Epidermal melanocyte (primary cell): ENCODE data around the gene FAM163B.

ENCODE experiments used
- DNase-seq: peaks from one replicate; pipeline ENCODE4 v3.0.0; 2011; ENCODE audit warnings: low spot score; ENCODE audit not compliant: insufficient read length

Gene FAM163B

DNA sequence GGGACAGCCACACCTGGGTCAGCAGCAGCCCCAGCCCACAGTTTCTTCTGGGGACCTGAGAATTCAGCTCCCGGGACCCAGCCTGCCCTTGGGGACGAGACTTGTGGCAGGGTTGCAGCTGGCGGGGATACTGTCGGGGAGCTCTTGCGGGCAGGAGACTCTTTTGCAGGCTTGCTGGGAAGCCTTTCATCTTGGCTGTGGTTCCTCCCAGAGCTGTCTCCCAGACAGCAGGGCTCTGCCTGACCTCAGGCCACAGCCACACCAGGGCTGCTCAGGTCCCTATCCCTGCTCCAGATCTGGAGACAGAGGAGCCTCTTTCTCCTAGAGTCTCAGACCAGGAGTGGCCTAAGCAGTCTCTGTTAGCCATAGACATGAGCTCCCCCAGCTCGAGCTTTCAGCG is 79.7 kb downstream of the FAM163B start:
- DNase-seq, result no peak

DNA sequence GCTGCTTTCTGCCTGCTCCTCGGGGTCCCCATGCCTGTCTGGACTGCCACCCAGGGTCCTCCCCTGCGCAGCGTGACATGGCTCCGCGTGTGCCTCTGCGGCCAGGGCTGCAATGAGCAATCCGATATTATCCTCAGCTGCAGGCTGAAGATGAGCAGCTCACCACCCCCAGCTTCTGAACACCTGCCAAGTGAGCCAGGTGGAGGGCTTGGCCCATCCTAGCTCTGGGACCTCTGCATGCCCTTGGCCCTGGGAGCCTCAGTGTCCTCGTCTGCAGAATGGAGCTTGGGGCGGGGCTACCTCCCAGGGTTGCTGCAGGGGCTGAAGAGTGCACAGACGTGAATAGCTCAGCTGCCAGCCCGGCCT is 80.3 kb downstream of the FAM163B start:
- no peak for DNase-seq

DNA sequence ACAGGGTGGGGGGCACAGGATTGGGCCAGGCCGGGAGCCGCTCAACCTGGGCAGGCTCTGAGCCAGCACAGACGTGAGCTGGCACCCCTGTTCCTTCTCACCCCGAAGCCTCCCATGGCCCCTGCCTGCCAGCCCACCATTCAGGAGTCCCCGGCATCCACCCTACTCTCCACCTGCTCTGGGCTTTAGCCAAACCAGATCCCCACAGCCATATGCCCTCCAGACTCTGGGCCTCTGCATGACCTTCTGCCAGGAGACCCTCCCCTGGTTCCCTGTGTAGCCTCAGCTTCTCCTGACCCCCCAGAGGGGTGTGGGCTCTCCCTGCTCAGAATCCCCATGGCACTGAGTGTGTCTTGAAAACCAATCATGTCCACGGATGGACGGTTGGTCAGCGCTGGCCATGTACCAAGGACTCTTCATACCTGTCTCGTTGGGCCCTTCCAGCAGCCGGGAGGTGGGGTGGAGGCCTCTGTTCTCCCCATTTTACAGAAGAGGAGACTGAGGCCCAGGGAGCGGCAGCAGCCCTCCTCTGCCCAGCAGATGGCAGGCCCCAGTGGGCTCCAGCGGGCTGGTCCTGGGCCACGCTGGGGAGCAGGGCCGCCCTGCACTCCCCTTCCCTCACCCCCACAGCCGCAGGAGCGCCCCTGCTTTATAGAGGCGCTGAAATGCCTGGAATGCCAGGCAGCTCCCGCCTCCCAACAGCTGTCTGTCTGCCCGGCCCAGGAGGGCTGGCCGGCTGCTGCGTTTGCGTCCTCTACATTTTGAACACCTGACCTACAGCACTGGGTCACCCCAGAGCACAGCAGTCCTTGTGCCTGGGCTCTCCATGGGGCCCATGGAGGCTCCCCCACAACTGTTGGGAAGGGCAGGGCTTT is 81.0 kb downstream of the FAM163B start:
- no peak for DNase-seq

DNA sequence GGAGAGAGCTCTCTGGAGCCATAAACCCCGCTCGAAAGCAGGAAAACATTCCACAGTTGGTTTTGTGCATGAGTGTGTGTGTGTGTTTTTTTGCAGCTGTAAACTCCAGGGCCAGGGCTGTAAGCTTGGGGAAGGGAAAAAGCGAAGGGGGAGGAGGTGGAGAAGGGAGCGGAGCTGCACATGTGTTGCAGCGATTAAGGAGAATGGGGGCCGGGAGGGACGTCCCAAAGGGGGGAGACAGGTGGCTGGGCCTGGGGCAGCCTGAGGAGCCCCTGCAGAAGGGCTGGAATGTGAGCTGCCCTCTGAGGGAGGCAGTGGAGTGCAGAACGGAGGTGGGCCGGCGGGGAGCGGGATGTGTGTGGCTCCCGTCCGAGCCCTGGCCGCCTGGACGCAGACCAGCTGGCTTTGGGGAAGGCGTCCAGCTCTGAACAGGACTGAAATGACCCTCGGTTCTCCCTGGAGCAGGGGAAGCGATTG is 81.7 kb downstream of the FAM163B start:
- DNase-seq, result no peak
